HepG2 (cell line): ENCODE measurements around the gene CEBPA.

ENCODE experiments used
- BCLAF1 ChIP-seq: fragments of 450-650 bp; IDR thresholded peaks from 2 replicates; pipeline ENCODE4 v1.6.1; 2017; ENCODE audit warnings: mild to moderate bottlenecking
- CREM ChIP-seq, 2 experiments: sonication (generic) in 1 of 2; formaldehyde crosslinking in 1 of 2; IDR thresholded peaks; 2 replicates each; pipeline versions ENCODE4 v1.4.0 to v1.6.1; 2016 to 2020; ENCODE audit warnings: antibody characterized with exemption in 1 of 2, mild to moderate bottlenecking in 1 of 2, missing genetic modification reagents in 1 of 2
- ZNF296 ChIP-seq: sonication (generic); formaldehyde crosslinking; conservative IDR thresholded peaks from 2 replicates; pipeline ENCODE4 v1.5.0; 2020; ENCODE audit warnings: mild to moderate bottlenecking, missing genetic modification reagents
- ZNF549 ChIP-seq: sonication (generic); formaldehyde crosslinking; IDR thresholded peaks from 2 replicates; pipeline ENCODE4 v1.5.0; 2020; ENCODE audit warnings: missing genetic modification reagents
- TF ChIP-seq, protein P1 (sequence below): IDR thresholded peaks from 2 replicates; pipeline ENCODE4 v1.6.1; 2012; ENCODE audit warnings: inconsistent platforms

GRCh38 chr19:33299051-33299688 lies 3.2 kb downstream of the CEBPA start:
- TF ChIP-seq, protein P1, sequence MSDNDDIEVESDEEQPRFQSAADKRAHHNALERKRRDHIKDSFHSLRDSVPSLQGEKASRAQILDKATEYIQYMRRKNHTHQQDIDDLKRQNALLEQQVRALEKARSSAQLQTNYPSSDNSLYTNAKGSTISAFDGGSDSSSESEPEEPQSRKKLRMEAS, result no peak
- TF ChIP-seq ZNF296, result no peak
- no peak for TF ChIP-seq BCLAF1
- no peak for TF ChIP-seq ZNF549 (CRISPR knock-in tag)
- no peak for TF ChIP-seq CREM (IDR thresholded peaks at IDR 0.05)
- TF ChIP-seq CREM (CRISPR knock-in tag; IDR thresholded peaks at IDR 0.05), result no peak
